ENCODE data around the gene ZNF17. TPM values are rescaled to one million over a fixed set of nuclear protein-coding genes. Genes with fewer than 3 reads are reported as not detected.
A peak's percentile ranks its signal among the peaks of the same experiment; 100 is the strongest.

ZNF17 gene
- total RNA-seq (2022) (7.2 and 9.5 TPM in 2 replicates), Bru-seq, nascent RNA (percentile 78 among the genes with signal in this experiment), BruChase-seq, experiment 1, labeled RNA remaining after a 2-hour chase (percentile 90 among the genes with signal in this experiment), BruChase-seq, experiment 2, labeled RNA remaining after a 6-hour chase (percentile 75 among the genes with signal in this experiment)
- long read RNA-seq, partial matches to known transcripts: 0 of 4 reads
- long read RNA-seq, other reads (novel, unspliced or antisense): 0 of 4 reads

DNA sequence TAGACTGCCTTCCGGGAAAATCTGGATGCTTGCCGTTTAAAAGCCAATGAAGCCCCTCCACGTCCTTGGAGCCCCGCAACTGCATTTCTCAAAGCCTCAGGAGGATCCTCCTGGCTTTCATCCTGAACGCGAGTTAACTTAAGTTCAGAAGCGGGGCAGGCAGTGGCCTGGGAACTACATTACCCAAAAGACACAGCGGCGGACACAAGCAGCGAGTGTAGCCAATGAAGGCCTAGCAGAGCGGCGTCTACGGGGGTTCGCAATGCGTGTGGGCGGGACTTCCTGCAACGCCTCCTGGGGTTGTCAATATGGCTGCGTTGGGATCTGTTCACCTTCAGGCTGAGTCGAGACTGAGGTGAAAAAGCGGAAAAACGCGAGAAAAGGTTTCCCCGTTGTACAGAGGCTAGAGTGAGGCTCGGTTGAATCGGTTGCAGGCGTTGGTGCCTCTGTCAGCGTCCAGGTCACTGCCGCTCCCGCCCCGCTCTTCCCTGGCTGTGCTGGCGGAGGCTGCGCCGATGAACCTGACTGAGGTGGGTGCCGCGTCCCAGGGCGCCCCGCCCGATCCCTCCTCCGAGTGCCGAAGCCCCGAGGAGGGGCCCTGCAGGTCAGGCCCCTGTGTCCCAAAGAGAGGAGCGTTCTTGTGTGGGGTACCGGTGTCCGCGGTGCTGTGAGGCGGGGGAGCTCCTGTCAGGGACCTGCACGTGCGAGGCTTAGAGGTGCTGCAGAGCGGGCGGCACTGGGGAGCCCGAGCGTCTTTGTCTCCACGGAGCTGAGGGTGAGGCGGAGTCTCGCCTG, at the start of gene ZNF17:
TSS of gene ZNF17 (plus strand) at position 285 of the 795 bp plus-strand sequence. CDS start 2,455 bp downstream, outside the sequence.
- TSS peak; percentile 65 for BruUV-seq (replicated peaks)
- no peaks in the 10 kb centered on the region for H3K27me3 Mint-ChIP-seq (ENCODE audit: insufficient read depth, unreplicated experiment)
- CTCF ChIA-PET: interaction anchor here (0.6 kb wide), 1 partner anchor 530 kb away, joined by 4 read pairs; no protein-coding TSS in a partner anchor
- H3K9me3 Mint-ChIP-seq (ENCODE audit: unreplicated experiment): peaks cover 9% of the 10 kb centered on the region
- Histone ChIP-seq H3K4me3 (ENCODE audit: low read depth, low read length) (peak within 1 kb of the TSS; percentile 96), H3K36me3 (ENCODE audit: control insufficient read depth, insufficient read depth, low read length) (peaks cover 3% of the 10 kb centered on the region; the same call in 1 of the 2 replicates), H3K4me1 (no peaks in the 10 kb centered on the region), H3K9me3 (no peaks in the 10 kb centered on the region), H3K27me3 (replicated peaks; ENCODE audit: control insufficient read depth, insufficient read depth, low read length) (no peaks in the 10 kb centered on the region)
- DNase-seq: peak; percentile 93 to 94
- intact Hi-C loops (cut with micrococcal nuclease; ENCODE audit: unreplicated experiment): loop anchor here (1.0 kb wide), 2 partner anchors 24 to 48 kb away; partner anchors contain the start of genes TRAPPC2B, ZNF547 and ZNF749
- peak within 1 kb of the TSS; percentile 85 for H3K4me3 Mint-ChIP-seq (ENCODE audit: unreplicated experiment)
- TF ChIP-seq, protein P1, sequence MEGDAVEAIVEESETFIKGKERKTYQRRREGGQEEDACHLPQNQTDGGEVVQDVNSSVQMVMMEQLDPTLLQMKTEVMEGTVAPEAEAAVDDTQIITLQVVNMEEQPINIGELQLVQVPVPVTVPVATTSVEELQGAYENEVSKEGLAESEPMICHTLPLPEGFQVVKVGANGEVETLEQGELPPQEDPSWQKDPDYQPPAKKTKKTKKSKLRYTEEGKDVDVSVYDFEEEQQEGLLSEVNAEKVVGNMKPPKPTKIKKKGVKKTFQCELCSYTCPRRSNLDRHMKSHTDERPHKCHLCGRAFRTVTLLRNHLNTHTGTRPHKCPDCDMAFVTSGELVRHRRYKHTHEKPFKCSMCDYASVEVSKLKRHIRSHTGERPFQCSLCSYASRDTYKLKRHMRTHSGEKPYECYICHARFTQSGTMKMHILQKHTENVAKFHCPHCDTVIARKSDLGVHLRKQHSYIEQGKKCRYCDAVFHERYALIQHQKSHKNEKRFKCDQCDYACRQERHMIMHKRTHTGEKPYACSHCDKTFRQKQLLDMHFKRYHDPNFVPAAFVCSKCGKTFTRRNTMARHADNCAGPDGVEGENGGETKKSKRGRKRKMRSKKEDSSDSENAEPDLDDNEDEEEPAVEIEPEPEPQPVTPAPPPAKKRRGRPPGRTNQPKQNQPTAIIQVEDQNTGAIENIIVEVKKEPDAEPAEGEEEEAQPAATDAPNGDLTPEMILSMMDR (IDR thresholded peaks at IDR 0.05; ENCODE audit: insufficient read depth in 1 of 2, low read depth in 1 of 2, low read length in 1 of 2, severe bottlenecking in 1 of 2, unreplicated experiment in 1 of 2): no peak
- H3K27ac Mint-ChIP-seq (ENCODE audit: unreplicated experiment): peak within 1 kb of the TSS; percentile 42
- peaks cover 16% of the 10 kb centered on the region for H3K4me1 Mint-ChIP-seq (ENCODE audit: low read depth, unreplicated experiment)
- H3K36me3 Mint-ChIP-seq (ENCODE audit: insufficient read depth, unreplicated experiment): peaks cover 8% of the 10 kb centered on the region
- POLR2A ChIA-PET: no interaction called here

DNA sequence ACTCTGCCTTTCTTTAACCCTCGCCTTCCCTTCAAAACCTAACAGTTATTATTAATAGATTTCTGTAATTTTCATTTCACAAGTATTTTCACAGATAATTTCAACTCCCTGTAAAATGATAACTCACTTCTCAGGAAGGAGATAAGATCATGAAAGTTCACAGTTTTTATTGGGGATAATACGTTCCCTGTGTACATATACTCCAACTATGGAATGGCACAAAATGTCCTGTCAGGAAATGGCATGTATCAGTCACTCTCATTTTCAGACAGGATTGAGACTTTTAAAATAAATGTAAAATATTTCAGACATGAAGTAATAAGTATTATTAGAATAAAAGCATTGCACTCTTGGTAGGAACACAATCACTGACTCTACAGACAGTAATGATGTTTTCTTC, 48.5 kb upstream of the ZNF17 start:
- ChIA-PET CTCF (interaction anchor here (1.3 kb wide), 1 partner anchor 27 kb away, joined by 3 read pairs; the partner anchor contains the start of gene ZNF548), POLR2A (interaction anchor here (0.6 to 1.0 kb wide), 2 partner anchors 27 to 202 kb away, joined by 3 to 4 read pairs; partner anchors contain the start of gene ZNF548)
- peak overlapping the region; percentile 77 for H3K4me3 ChIP-seq (ENCODE audit: low read depth, low read length)
- H3K27me3 ChIP-seq (replicated peaks; ENCODE audit: control insufficient read depth, insufficient read depth, low read length): no peaks in the 10 kb centered on the region
- peak overlapping the region; percentile 84 for H3K4me3 Mint-ChIP-seq (ENCODE audit: unreplicated experiment)
- H3K27me3 Mint-ChIP-seq (ENCODE audit: insufficient read depth, unreplicated experiment): no peaks in the 10 kb centered on the region
- TF ChIP-seq, protein P1 (IDR thresholded peaks at IDR 0.05; ENCODE audit: insufficient read depth in 1 of 2, low read depth in 1 of 2, low read length in 1 of 2, severe bottlenecking in 1 of 2, unreplicated experiment in 1 of 2): no peak
- DNase-seq: no peak
- peaks cover 16% of the 10 kb centered on the region for H3K9me3 ChIP-seq
- H3K36me3 ChIP-seq (ENCODE audit: control insufficient read depth, insufficient read depth, low read length): no peaks in the 10 kb centered on the region
- H3K4me1 Mint-ChIP-seq (ENCODE audit: low read depth, unreplicated experiment): peaks cover 21% of the 10 kb centered on the region
- H3K4me1 ChIP-seq: peaks cover 3% of the 10 kb centered on the region; the same call in 1 of the 2 replicates
- H3K36me3 Mint-ChIP-seq (ENCODE audit: insufficient read depth, unreplicated experiment): peaks cover 17% of the 10 kb centered on the region
- BruUV-seq (replicated peaks): no TSS peak
- intact Hi-C loops (cut with micrococcal nuclease; ENCODE audit: unreplicated experiment): no loop called here
- H3K9me3 Mint-ChIP-seq (ENCODE audit: unreplicated experiment): peaks cover 9% of the 10 kb centered on the region
- H3K27ac Mint-ChIP-seq (ENCODE audit: unreplicated experiment): peak overlapping the region; percentile 95

All from Caco-2 (cell line).